ENCODE results near the gene PLA2G4E.

DNA sequence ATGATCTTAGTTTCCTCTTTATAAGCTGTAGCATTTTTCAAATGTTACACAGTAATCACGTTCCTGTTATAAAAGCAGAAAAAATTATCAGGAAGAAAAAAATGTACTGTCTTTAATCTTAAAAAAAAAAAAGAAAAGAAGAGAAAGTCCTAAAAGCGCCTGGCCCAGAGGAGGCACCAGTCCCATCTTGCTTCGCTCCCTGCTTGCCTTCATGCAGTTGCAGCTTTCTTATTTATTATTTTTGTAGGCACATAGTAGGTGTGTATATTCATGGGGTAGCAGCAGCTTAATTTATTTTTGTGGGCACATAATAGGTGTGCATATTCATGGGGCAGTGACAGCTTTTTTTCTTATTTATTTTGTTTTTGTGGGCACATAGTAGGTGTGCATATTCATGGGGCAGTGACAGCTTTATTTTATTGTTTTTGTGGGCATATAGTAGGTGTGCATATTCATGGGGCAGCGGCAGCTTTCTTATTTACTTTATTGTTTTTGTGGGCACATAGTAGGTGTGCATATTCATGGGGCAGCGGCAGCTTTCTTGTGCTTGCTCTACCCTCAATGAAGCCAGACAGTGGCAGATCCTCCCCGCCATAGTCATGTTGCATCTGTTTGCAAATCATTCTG lies 43.0 kb downstream of the PLA2G4E start:
- TF ChIP-seq, protein P1, sequence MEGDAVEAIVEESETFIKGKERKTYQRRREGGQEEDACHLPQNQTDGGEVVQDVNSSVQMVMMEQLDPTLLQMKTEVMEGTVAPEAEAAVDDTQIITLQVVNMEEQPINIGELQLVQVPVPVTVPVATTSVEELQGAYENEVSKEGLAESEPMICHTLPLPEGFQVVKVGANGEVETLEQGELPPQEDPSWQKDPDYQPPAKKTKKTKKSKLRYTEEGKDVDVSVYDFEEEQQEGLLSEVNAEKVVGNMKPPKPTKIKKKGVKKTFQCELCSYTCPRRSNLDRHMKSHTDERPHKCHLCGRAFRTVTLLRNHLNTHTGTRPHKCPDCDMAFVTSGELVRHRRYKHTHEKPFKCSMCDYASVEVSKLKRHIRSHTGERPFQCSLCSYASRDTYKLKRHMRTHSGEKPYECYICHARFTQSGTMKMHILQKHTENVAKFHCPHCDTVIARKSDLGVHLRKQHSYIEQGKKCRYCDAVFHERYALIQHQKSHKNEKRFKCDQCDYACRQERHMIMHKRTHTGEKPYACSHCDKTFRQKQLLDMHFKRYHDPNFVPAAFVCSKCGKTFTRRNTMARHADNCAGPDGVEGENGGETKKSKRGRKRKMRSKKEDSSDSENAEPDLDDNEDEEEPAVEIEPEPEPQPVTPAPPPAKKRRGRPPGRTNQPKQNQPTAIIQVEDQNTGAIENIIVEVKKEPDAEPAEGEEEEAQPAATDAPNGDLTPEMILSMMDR (IDR thresholded peaks at IDR 0.05; ENCODE audit: low read length) = no peak
- no peak for TF ChIP-seq EZH2 (IDR thresholded peaks at IDR 0.05; ENCODE audit: borderline replicate concordance, low read length)
